Measurements from ENCODE around the gene PEPD.

GRCh38 chr19:33464733-33465115, 56.9 kb downstream of the PEPD start:
- TF ChIP-seq POLR2A (IDR thresholded peaks at IDR 0.05; ENCODE audit: low read length) (no peak), GATA1 (IDR thresholded peaks at IDR 0.05; ENCODE audit: low read depth, low read length) (no peak)

Measured in erythroblast (primary cell).